Activated naive CD4-positive, alpha-beta T cell treated with anti-CD3 and anti-CD28 coated beads, Interleukin-2, amount 50 U/mL, for 16 hours (primary cell): ENCODE results near the gene SLIT1.

Experiments
- DNase-seq: peaks from one replicate; pipeline ENCODE4 v3.0.0-alpha.2; 2020

SLIT1 gene

GRCh38 chr10:97185326-97186058 lies at the start of gene SLIT1:
TSS of gene SLIT1 (minus strand) at chr10:97185959. CDS start at chr10:97185674, 285 bp downstream.
- DNase-seq = no peak

- DNase-seq = no peak
These were observed 49.6 kb upstream of the SLIT1 start for GRCh38 chr10:97235353-97235752.

- no peak for DNase-seq
These were observed 48.6 kb upstream of the SLIT1 start for GRCh38 chr10:97234400-97234799.

GRCh38 chr10:97230146-97230545 lies 44.4 kb upstream of the SLIT1 start:
- no peak for DNase-seq

- no peak for DNase-seq
These were observed 43.7 kb upstream of the SLIT1 start for GRCh38 chr10:97229322-97230015.

GRCh38 chr10:97228775-97229157 lies 43.0 kb upstream of the SLIT1 start:
- no peak for DNase-seq

GRCh38 chr10:97228130-97228774 lies 42.5 kb upstream of the SLIT1 start:
- DNase-seq = no peak

GRCh38 chr10:97226398-97226797 lies 40.6 kb upstream of the SLIT1 start:
- no peak for DNase-seq

- DNase-seq = no peak
These were observed 39.0 kb upstream of the SLIT1 start for GRCh38 chr10:97224483-97225435.

- no peak for DNase-seq
These were observed 36.7 kb upstream of the SLIT1 start for GRCh38 chr10:97222326-97222961.

GRCh38 chr10:97220355-97220754 lies 34.6 kb upstream of the SLIT1 start:
- no peak for DNase-seq

GRCh38 chr10:97217299-97217698 lies 31.5 kb upstream of the SLIT1 start:
- DNase-seq = no peak

GRCh38 chr10:97215619-97216260 lies 30.0 kb upstream of the SLIT1 start:
- DNase-seq = no peak

GRCh38 chr10:97213431-97213830 lies 27.7 kb upstream of the SLIT1 start:
- DNase-seq = no peak

- DNase-seq = no peak
These were observed 25.5 kb upstream of the SLIT1 start for GRCh38 chr10:97211229-97211628.

- peak; percentile 61 for DNase-seq
These were observed 24.8 kb upstream of the SLIT1 start for GRCh38 chr10:97210543-97210960.

- no peak for DNase-seq
These were observed 22.1 kb upstream of the SLIT1 start for GRCh38 chr10:97207756-97208346.

- DNase-seq = no peak
These were observed 21.4 kb upstream of the SLIT1 start for GRCh38 chr10:97207131-97207530.

- DNase-seq = no peak
These were observed 19.3 kb upstream of the SLIT1 start for GRCh38 chr10:97204826-97205679.

GRCh38 chr10:97203220-97203619 lies 17.5 kb upstream of the SLIT1 start:
- DNase-seq = no peak
